Skin of body (tissue), 2 donors: ENCODE measurements around the gene CENPT. TPM values are rescaled to one million over a fixed set of nuclear protein-coding genes. Genes with fewer than 3 reads are reported as not detected.

Experiments used
- DNase-seq: peaks from one replicate; lab custom pipeline; 2025; lab: John Stamatoyannopoulos, UW
- total RNA-seq: library from RNA; depleted of rRNA; stranded (reverse); fragments of >200 nt; gene quantifications from one replicate; pipeline ENCODE4 v1.2.3, GENCODE V29; 2014

Gene CENPT
- total RNA-seq, 1 donor from 2014 or later, result 49.6 TPM

DNA sequence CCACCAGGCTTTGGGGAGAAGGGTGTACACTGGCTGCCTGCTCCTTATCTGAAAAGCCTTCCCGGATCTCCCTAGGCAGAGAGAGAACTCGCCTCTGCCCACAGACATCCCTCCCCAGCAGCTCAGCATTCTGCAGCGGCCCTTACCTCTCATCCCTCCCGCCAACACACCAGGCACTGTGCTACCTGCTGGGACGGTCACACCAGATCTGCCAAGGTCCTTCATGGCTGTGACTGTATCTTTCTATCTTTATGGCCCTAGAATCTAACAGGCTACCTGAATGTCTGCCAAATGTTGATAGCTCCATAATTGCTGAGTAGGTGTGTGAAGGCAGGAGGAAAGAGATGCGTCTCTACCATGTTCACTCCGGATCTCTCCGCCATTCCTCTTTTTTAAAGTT lies 32.9 kb downstream of the CENPT start:
- no peak for DNase-seq

DNA sequence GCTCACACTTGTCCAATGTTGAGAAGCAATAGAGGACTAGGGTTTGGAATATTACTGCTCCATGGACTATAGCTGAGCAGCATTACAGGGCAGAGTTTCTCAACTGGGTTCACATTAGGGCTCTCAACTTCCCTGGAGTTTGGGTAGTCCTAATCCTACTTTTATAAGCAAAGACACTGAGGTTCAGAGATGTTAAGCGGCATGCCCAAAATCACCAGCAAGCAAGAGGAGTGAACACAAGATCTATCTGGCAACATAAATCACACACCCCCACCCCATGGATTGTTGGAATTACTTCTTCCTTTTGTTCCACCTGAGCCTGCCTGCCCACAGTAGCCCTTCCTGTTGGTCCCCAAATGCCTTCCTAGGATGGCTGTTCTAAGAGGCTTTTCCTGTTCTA lies 35.6 kb downstream of the CENPT start:
- no peak for DNase-seq

- no peak for DNase-seq
Measured at GRCh38 chr16:67807148-67807682, 40.3 kb downstream of the CENPT start.

GRCh38 chr16:67806428-67807147 lies 40.9 kb downstream of the CENPT start, which contains the start of the genes RANBP10 and TSNAXIP1:
TSS of gene RANBP10 (minus strand) at chr16:67806560. CDS start at chr16:67806536, 24 bp downstream.
TSS of gene TSNAXIP1 (plus strand) at chr16:67806889. CDS start at chr16:67807150, 261 bp downstream.
- peak; percentile 99 for DNase-seq

GRCh38 chr16:67805718-67806427 lies 41.6 kb downstream of the CENPT start:
- DNase-seq, result no peak

DNA sequence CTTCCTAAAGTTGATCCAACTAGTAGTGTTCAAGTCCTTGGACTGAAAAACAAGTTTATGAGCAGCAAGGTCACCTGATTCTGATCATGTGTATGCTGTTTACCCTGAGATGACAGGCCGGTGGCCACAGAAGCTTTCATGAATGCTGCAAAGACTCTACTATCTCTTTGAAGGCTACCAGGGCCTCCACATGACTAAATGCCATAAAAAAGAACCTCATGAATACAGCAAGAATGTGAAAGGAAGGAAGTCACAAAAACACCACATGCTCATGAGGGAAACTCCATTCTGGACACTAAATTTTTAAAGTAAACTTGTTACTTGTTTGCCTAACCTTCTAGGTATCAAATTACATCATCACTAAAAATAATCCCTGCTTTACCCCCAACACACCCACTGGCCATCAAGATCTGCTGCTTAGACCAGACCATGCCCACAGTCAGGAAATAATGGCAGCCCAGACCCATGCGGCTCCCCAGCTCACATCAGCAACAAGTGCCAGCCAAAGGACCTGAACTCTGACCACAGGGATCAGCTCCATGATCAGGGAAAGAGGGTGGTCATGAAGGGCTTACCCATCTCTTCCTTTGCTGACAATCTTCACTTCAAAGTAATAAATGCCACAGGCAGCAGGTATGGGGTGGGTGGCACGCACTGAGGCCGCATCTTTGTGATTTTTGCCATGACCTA lies 42.5 kb downstream of the CENPT start:
- no peak for DNase-seq

GRCh38 chr16:67803894-67804293 lies 43.6 kb downstream of the CENPT start:
- DNase-seq, result no peak

GRCh38 chr16:67801883-67802282 lies 45.6 kb downstream of the CENPT start:
- no peak for DNase-seq

DNA sequence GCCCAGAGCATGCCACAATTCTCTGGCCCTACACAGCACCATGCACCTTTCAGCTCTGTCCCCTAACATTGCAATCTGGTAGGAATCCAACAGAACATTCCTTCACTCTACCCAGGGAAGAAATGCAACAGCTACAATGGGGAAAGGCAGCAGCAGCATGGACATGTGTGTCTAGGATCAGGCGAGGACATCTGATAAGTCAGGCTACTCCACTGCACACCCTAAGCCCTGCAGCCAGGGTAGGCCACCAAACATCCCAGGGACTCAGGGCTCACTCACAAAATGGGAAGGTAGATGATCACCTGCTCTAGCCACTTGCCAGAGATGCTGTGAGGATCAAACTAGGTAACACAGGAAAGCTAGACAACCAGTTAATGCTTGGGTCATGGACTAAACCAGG lies 46.3 kb downstream of the CENPT start:
- DNase-seq, result no peak

DNA sequence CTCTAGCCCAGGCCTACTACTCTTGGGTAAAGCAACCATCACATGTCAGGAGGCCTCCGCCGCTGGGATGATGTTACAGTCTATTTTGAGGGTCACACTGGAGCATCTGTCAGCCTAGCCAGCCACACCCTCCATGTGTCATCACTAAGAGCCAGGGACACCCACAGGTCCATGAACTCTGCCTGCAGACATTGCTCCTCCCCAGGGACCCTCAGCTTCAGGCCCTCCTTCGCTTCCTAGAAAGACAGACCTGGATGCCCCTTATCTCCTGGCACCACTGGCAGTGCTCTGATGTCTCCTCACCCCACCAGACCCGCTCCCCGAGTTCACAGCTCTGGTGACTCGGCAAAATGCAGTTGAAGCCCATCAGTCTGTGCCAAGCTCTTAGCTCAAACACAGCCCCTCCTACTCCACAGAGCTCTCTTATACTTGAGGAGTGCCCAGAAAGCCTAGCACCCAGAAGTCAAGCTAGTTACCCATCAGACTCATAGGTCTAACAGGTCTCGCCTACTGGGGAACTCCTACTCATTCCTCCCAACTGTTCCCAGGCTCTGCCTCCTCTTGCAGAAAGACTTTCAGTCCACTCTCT lies 47.1 kb downstream of the CENPT start:
- no peak for DNase-seq

DNA sequence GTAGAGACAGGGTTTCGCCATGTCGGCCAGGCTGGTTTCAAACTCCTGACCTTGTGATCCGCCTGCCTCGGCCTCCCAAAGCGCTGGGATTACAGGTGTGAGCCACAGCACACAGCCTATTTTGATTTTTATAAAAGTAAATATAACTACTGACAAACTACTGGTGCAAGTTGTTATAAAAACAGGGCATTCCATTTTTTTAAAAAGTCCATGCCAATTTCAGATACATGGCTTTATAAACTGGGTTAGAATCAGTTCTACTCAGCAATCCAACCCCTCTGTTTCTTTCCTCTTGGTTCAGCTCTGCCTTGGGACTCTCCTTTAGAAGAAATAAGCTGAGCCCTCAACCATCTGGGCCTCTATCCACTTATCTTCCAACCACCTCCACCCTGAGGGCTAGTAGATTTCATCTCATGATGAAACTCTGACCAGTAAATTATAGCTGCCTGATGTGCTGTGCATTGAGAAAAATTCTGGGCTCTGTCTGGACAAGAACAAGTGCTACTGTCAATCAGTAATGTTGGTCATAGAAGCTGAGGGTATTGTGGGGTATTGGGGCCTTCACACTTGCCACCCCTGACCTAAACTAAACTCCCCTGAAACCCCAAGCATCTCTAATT lies 51.3 kb downstream of the CENPT start:
- no peak for DNase-seq

DNA sequence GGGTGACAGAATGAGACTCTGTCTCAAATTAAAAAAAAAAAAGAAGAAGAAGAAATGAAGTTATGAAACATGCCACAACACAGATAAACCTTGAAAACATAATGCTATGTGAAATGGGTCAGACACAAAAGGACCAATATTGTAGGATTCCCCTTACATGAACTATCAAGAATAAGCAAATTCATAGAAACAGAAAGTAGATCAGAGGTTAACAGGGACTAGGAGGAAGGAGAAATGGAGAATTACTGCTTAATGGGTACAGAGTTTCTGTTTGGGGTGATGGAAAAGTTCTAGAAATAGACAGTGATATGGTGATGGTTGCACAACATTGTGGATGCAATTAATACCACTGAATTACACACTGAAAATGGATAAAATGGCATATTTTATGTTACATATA lies 57.4 kb downstream of the CENPT start:
- no peak for DNase-seq

- DNase-seq, result no peak
Measured at GRCh38 chr16:67786491-67786890, 61.0 kb downstream of the CENPT start.

GRCh38 chr16:67783353-67783725 lies 64.2 kb downstream of the CENPT start:
- no peak for DNase-seq

- DNase-seq, result no peak
Measured at GRCh38 chr16:67782567-67783352, 64.7 kb downstream of the CENPT start.

GRCh38 chr16:67781565-67781921 lies 66.0 kb downstream of the CENPT start:
- DNase-seq, result no peak

- DNase-seq, result no peak
Measured at GRCh38 chr16:67780847-67781564, 66.5 kb downstream of the CENPT start.

- DNase-seq, result no peak
Measured at GRCh38 chr16:67779256-67780014, 68.1 kb downstream of the CENPT start.
